Eye (tissue), 1 donor: ENCODE results near the gene SLC6A6.
A peak's percentile ranks its signal among the peaks of the same experiment; 100 is the strongest.

Source experiments
- DNase-seq: peaks from one replicate; pipeline ENCODE4 v3.0.0-alpha.2; 2015

Gene SLC6A6

GRCh38 chr3:14402304-14402811, at the start of gene SLC6A6:
SLC6A6 (plus strand) TSS chr3:14402606; CDS start chr3:14443635, 41,029 bp downstream.
- DNase-seq = peak; percentile 98

- no peak for DNase-seq
Observed at GRCh38 chr3:14353502-14353901, 48.9 kb upstream of the SLC6A6 start.

- DNase-seq = no peak
Observed at GRCh38 chr3:14357463-14357862, 44.9 kb upstream of the SLC6A6 start.

GRCh38 chr3:14358426-14359211, 43.8 kb upstream of the SLC6A6 start:
- DNase-seq = peak; percentile 76

- no peak for DNase-seq
Observed at GRCh38 chr3:14359348-14359747, 43.1 kb upstream of the SLC6A6 start.

- no peak for DNase-seq
Observed at GRCh38 chr3:14360123-14360881, 42.1 kb upstream of the SLC6A6 start.

- DNase-seq = no peak
Observed at GRCh38 chr3:14361068-14361677, 41.2 kb upstream of the SLC6A6 start.

GRCh38 chr3:14362890-14363289, 39.5 kb upstream of the SLC6A6 start:
- DNase-seq = no peak

GRCh38 chr3:14363379-14363778, 39.0 kb upstream of the SLC6A6 start:
- no peak for DNase-seq

GRCh38 chr3:14363991-14364390, 38.4 kb upstream of the SLC6A6 start:
- no peak for DNase-seq

- DNase-seq = no peak
Observed at GRCh38 chr3:14364580-14365292, 37.7 kb upstream of the SLC6A6 start.

GRCh38 chr3:14366248-14366647, 36.2 kb upstream of the SLC6A6 start:
- DNase-seq = no peak

- no peak for DNase-seq
Observed at GRCh38 chr3:14366915-14367823, 35.2 kb upstream of the SLC6A6 start.

- no peak for DNase-seq
Observed at GRCh38 chr3:14368146-14368545, 34.3 kb upstream of the SLC6A6 start.

GRCh38 chr3:14368885-14369284, 33.5 kb upstream of the SLC6A6 start:
- no peak for DNase-seq

- no peak for DNase-seq
Observed at GRCh38 chr3:14369675-14370669, 32.4 kb upstream of the SLC6A6 start.

- no peak for DNase-seq
Observed at GRCh38 chr3:14370720-14371572, 31.5 kb upstream of the SLC6A6 start.

GRCh38 chr3:14371573-14372474, 30.6 kb upstream of the SLC6A6 start:
- DNase-seq = peak; percentile 49
